NCI-H82 treated with DMSO at 0.1 percent for 48 hours (cell line): ENCODE measurements around the gene OR10A4.
"Not testable (repeated sequence)": the region's sequence is repeated elsewhere in the genome, so short reads cannot be mapped to it uniquely, and the experiment has no call there.

Experiments used
- DNase-seq: peaks from one replicate; lab custom pipeline; 2025; ENCODE audit not compliant: unreplicated experiment; lab: John Stamatoyannopoulos, UW

OR10A4 gene

GRCh38 chr11:6876325-6876724, at the start of gene OR10A4:
Gene OR10A4, plus strand, starts transcription at chr11:6876625. Its CDS starts 23 bp downstream, at chr11:6876648.
- DNase-seq = no peak

GRCh38 chr11:6828103-6828502, 48.3 kb upstream of the OR10A4 start:
- no peak for DNase-seq

- DNase-seq = no peak
Measured at GRCh38 chr11:6833356-6833755, 43.1 kb upstream of the OR10A4 start.

GRCh38 chr11:6834021-6834420, 42.4 kb upstream of the OR10A4 start:
- DNase-seq = no peak

GRCh38 chr11:6841694-6842093, 34.7 kb upstream of the OR10A4 start:
- DNase-seq = no peak

GRCh38 chr11:6843670-6844069, 32.8 kb upstream of the OR10A4 start:
- no peak for DNase-seq

- DNase-seq = no peak
Measured at GRCh38 chr11:6844356-6844755, 32.1 kb upstream of the OR10A4 start.

- DNase-seq = no peak
Measured at GRCh38 chr11:6845383-6845782, 31.0 kb upstream of the OR10A4 start, which contains the start of gene OR10A5. Gene OR10A5, plus strand, starts transcription at chr11:6845683. Its CDS starts 0 bp downstream, at chr11:6845683.

- DNase-seq = no peak
Measured at GRCh38 chr11:6850526-6850925, 25.9 kb upstream of the OR10A4 start.

GRCh38 chr11:6854801-6855200, 21.6 kb upstream of the OR10A4 start:
- not testable (repeated sequence) for DNase-seq

GRCh38 chr11:6855971-6856541, 20.4 kb upstream of the OR10A4 start:
- no peak for DNase-seq

- no peak for DNase-seq
Measured at GRCh38 chr11:6856871-6857270, 19.6 kb upstream of the OR10A4 start.

GRCh38 chr11:6862961-6863360, 13.5 kb upstream of the OR10A4 start, which contains the start of gene OR10A2:
Gene OR10A2, plus strand, starts transcription at chr11:6863057. Its CDS starts 6,698 bp downstream, at chr11:6869755.
- no peak for DNase-seq

GRCh38 chr11:6864438-6864837, 12.0 kb upstream of the OR10A4 start:
- no peak for DNase-seq

GRCh38 chr11:6871278-6871677, 5.1 kb upstream of the OR10A4 start:
- no peak for DNase-seq

GRCh38 chr11:6875761-6876160, 664 bp upstream of the OR10A4 start:
- DNase-seq = no peak

- no peak for DNase-seq
Measured at GRCh38 chr11:6876914-6877313, 489 bp downstream of the OR10A4 start.

- no peak for DNase-seq
Measured at GRCh38 chr11:6882751-6883150, 6.3 kb downstream of the OR10A4 start.

GRCh38 chr11:6887711-6888110, 11.3 kb downstream of the OR10A4 start:
- not testable (repeated sequence) for DNase-seq

GRCh38 chr11:6888830-6889229, 12.4 kb downstream of the OR10A4 start:
- DNase-seq = no peak

- DNase-seq = no peak
Measured at GRCh38 chr11:6889835-6890234, 13.4 kb downstream of the OR10A4 start.

- DNase-seq = no peak
Measured at GRCh38 chr11:6892400-6892799, 16.0 kb downstream of the OR10A4 start, which contains the start of gene OR2D2. Gene OR2D2, minus strand, starts transcription at chr11:6892500. Its CDS starts 0 bp downstream, at chr11:6892500.

- DNase-seq = no peak
Measured at GRCh38 chr11:6894097-6894496, 17.7 kb downstream of the OR10A4 start.
